Gastrocnemius medialis (tissue), 4 donors: ENCODE results near the gene TMEM253.

Source experiments
- CTCF ChIP-seq, 5 experiments: fragments of 450-650 bp in 3 of 5; fragments of 200-600 bp in 2 of 5; sonication (generic) in 2 of 5; IDR thresholded peaks in 4 of 5; conservative IDR thresholded peaks in 1 of 5; 1 replicate in 4 of 5; 2 replicates in 1 of 5; pipeline ENCODE4 v1.5.1; 2016 to 2019; ENCODE audit warnings: antibody characterized with exemption in 5 of 5, mild to moderate bottlenecking in 3 of 5, moderate library complexity in 3 of 5
- POLR2A ChIP-seq, 2 donors: fragments of 450-650 bp; IDR thresholded peaks; one replicate each; pipeline ENCODE4 v1.6.1; 2017; ENCODE audit warnings: antibody characterized with exemption in 2 of 2, mild to moderate bottlenecking in 2 of 2, moderate library complexity in 2 of 2

DNA sequence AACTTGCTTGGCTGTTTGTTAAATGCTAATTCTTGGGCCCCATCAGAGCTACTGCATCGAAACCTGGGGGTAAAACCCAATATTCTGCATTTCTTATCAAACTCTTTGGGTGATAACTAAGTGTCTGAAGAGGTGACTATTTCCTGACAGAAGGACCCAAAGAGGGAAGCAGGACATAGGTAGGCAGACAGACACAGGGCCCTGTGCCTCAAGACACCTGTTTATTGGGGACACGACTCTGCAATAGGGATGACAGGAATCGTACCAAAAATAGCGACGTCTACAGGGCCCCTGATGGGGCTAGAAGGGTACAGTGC is 11.0 kb upstream of the TMEM253 start:
- TF ChIP-seq CTCF (IDR thresholded peaks at IDR 0.05 in 4 of 5, conservative IDR thresholded peaks at IDR 0.05 in 1 of 5) (no peak), POLR2A (IDR thresholded peaks at IDR 0.05) (no peak)
